Mesothelial cell of epicardium (in vitro differentiated cells): ENCODE results near the gene ABCA9. TPM values are rescaled to one million over a fixed set of nuclear protein-coding genes. Genes with fewer than 3 reads are reported as not detected.
"Not testable (repeated sequence)": the region's sequence is repeated elsewhere in the genome, so short reads cannot be mapped to it uniquely, and the experiment has no call there.

Source experiments
- DNase-seq, 2 experiments: peaks; one replicate each; pipeline ENCODE4 v3.0.0; 2021; ENCODE audit warnings: low spot score in 2 of 2; ENCODE audit not compliant: unreplicated experiment in 2 of 2
- H3K27ac Mint-ChIP-seq: 2 replicates; pipeline ENCODE4 v1.8.0; 2021; ENCODE audit warnings: mixed read lengths
- H3K27me3 Mint-ChIP-seq: 2 replicates; pipeline ENCODE4 v1.8.0; 2021; ENCODE audit warnings: low read depth, mixed read lengths
- H3K36me3 Mint-ChIP-seq: 2 replicates; pipeline ENCODE4 v1.8.0; 2021; ENCODE audit warnings: mixed read lengths
- H3K4me1 Mint-ChIP-seq: 2 replicates; pipeline ENCODE4 v1.8.0; 2021; ENCODE audit warnings: mixed read lengths
- H3K4me3 Mint-ChIP-seq: 2 replicates; pipeline ENCODE4 v1.8.0; 2021; ENCODE audit warnings: mild to moderate bottlenecking, moderate library complexity, mixed read lengths
- H3K9me3 Mint-ChIP-seq: 2 replicates; pipeline ENCODE4 v1.8.0; 2021; ENCODE audit warnings: mixed read lengths
- total RNA-seq: library from RNA; stranded (reverse); gene quantifications from 3 replicates; pipeline ENCODE4 v1.2.1, GENCODE V29; 2021
- TF ChIP-seq, protein P1 (sequence below): fragments of 200-600 bp; sonication (generic); IDR thresholded peaks from one replicate; pipeline ENCODE4 v1.5.0; 2021; ENCODE audit warnings: antibody characterized with exemption; ENCODE audit not compliant: unreplicated experiment

The ABCA9 gene
- total RNA-seq, 1 donor from 2014 or later: 1.5 TPM

DNA sequence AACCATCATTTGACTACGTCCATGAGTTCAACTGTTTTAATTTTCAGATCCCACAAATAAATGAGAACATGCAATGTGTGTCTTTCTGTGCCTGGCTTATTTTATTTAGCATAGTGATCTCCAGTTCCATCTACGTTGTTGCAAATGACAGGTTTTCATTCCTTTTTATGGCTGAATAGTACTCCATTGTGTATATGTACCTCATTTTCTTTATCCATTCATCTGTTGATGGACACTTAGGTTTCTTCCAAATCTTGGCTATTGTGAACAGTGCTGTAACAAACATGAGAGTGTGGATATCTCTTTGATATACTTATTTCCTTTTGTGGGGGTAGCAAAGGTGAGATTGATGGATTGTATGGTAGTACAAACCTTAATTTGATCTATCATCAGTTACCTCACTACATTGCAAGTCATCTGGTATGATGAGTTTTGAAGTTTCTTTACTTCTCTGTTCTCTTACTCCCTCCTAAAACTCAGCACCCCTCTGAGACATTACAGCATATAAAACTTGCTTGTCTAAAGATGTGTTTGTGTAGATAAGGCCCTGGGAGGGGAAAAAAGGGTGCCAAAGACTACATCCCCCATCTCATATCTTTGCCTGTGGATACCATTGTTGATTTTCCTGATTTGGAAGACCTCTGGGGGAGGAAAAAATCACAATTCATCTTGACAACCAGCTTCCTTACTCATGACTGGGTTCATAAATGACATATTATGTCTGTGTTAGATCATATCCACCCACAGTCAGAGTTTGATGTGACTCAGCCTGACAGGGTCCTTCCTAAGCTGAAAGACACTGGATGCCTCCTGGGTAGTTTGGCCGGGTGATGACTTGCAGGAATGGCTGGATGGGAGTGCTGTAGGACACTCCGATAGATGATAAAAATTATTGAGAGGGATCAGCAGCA lies 47.6 kb downstream of the ABCA9 start:
- Mint-ChIP-seq H3K36me3 (no peaks in the 10 kb centered on the region), H3K4me3 (no peak overlapping the region), H3K27ac (no peak overlapping the region), H3K9me3 (peaks cover 5% of the 10 kb centered on the region), H3K4me1 (no peaks in the 10 kb centered on the region), H3K27me3 (peaks cover 6% of the 10 kb centered on the region)
- DNase-seq: no peak
- TF ChIP-seq, protein P1, sequence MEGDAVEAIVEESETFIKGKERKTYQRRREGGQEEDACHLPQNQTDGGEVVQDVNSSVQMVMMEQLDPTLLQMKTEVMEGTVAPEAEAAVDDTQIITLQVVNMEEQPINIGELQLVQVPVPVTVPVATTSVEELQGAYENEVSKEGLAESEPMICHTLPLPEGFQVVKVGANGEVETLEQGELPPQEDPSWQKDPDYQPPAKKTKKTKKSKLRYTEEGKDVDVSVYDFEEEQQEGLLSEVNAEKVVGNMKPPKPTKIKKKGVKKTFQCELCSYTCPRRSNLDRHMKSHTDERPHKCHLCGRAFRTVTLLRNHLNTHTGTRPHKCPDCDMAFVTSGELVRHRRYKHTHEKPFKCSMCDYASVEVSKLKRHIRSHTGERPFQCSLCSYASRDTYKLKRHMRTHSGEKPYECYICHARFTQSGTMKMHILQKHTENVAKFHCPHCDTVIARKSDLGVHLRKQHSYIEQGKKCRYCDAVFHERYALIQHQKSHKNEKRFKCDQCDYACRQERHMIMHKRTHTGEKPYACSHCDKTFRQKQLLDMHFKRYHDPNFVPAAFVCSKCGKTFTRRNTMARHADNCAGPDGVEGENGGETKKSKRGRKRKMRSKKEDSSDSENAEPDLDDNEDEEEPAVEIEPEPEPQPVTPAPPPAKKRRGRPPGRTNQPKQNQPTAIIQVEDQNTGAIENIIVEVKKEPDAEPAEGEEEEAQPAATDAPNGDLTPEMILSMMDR: no peak

- H3K27me3 Mint-ChIP-seq: peaks cover 4% of the 10 kb centered on the region
- TF ChIP-seq, protein P1: no peak
- DNase-seq: no peak
- no peaks in the 10 kb centered on the region for H3K4me1 Mint-ChIP-seq
- H3K9me3 Mint-ChIP-seq: peaks cover 16% of the 10 kb centered on the region
- H3K36me3 Mint-ChIP-seq: no peaks in the 10 kb centered on the region
- no peak overlapping the region for H3K27ac Mint-ChIP-seq
- H3K4me3 Mint-ChIP-seq: no peak overlapping the region
Measured at GRCh38 chr17:69009930-69010329, 50.8 kb downstream of the ABCA9 start.

DNA sequence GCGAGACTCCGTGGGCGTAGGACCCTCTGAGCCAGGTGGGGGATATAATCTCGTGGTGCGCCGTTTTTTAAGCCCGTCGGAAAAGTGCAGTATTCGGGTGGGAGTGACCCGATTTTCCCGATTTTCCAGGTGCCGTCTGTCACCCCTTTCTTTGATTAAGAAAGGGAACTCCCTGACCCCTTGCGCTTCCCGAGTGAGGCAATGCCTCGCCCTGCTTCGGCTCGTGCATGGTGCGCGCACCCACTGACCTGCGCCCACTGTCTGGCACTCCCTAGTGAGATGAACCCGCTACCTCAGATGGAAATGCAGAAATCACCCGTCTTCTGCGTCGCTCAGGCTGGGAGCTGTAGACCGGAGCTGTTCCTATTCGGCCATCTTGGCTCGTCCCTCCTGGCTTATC lies 56.0 kb downstream of the ABCA9 start:
- peak overlapping the region; percentile 51 for H3K4me3 Mint-ChIP-seq
- not testable (repeated sequence) for H3K36me3 Mint-ChIP-seq, H3K27ac Mint-ChIP-seq, H3K4me1 Mint-ChIP-seq, H3K27me3 Mint-ChIP-seq, DNase-seq
- H3K9me3 Mint-ChIP-seq: peaks cover 14% of the 10 kb centered on the region

GRCh38 chr17:68999743-69000142 lies 61.0 kb downstream of the ABCA9 start:
- not testable (repeated sequence) for H3K27ac Mint-ChIP-seq, H3K36me3 Mint-ChIP-seq, H3K4me1 Mint-ChIP-seq, H3K4me3 Mint-ChIP-seq, DNase-seq, H3K9me3 Mint-ChIP-seq, H3K27me3 Mint-ChIP-seq

- no peaks in the 10 kb centered on the region for H3K4me1 Mint-ChIP-seq
- DNase-seq: no peak
- H3K27ac Mint-ChIP-seq: no peak overlapping the region
- H3K9me3 Mint-ChIP-seq: peaks cover 1% of the 10 kb centered on the region
- no peaks in the 10 kb centered on the region for H3K36me3 Mint-ChIP-seq
- H3K27me3 Mint-ChIP-seq: peaks cover 32% of the 10 kb centered on the region
- H3K4me3 Mint-ChIP-seq: no peak overlapping the region
- TF ChIP-seq, protein P1: no peak
Measured at GRCh38 chr17:68993112-68993511, 67.6 kb downstream of the ABCA9 start.

DNA sequence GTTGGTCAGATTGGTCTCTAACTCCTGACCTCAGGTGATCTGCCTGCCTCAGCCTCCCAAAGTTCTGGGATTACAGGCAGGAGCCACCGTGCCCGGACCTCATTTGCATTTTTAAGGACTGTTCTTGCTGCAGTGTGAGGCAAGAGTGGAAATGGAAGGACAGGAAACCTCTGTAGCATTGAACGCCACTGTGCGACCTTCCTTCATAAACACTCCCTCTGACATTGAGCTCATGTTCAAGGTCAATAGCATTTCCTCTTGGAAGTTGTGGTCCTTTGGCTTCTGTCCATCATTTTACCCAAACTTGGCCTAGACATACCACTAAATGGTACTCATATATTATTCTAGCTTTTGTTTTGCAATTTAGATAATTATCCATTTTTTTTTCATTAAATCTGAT lies 72.8 kb downstream of the ABCA9 start:
- Mint-ChIP-seq H3K4me3 (no peak overlapping the region), H3K36me3 (no peaks in the 10 kb centered on the region), H3K27me3 (peaks cover 25% of the 10 kb centered on the region), H3K4me1 (no peaks in the 10 kb centered on the region), H3K9me3 (no peaks in the 10 kb centered on the region), H3K27ac (no peak overlapping the region)
- TF ChIP-seq, protein P1: no peak
- no peak for DNase-seq
